GM23338 (cell line): ENCODE measurements around the gene CLN6. TPM values are rescaled to one million over a fixed set of nuclear protein-coding genes. Genes with fewer than 3 reads are reported as not detected.

Experiments used
- ATAC-seq: fragments of 200-7000 bp; cut with Tn5 transposase; 3 replicates; pipeline ENCODE4 v1.9.1; 2020
- DNase-seq: peaks from one replicate; pipeline ENCODE4 v3.0.0-alpha.2; 2015; ENCODE audit warnings: low spot score
- H2AFZ ChIP-seq: fragments of 200-600 bp; sonication (generic); 2 replicates; pipeline ENCODE4 v1.8.0; 2016; ENCODE audit warnings: antibody characterized with exemption, mild to moderate bottlenecking, moderate library complexity
- H3F3A ChIP-seq: fragments of 200-600 bp; sonication (generic); replicated peaks from 2 replicates; pipeline ENCODE4 v1.8.0; 2017; ENCODE audit warnings: antibody characterized with exemption, mixed run types, low read depth
- H3K27ac ChIP-seq: fragments of 200-600 bp; sonication (generic); 2 replicates; pipeline ENCODE4 v1.6.1; 2016; ENCODE audit warnings: low read depth
- H3K27me3 ChIP-seq: fragments of 200-600 bp; sonication (generic); 2 replicates; pipeline ENCODE4 v1.8.0; 2016; ENCODE audit warnings: mild to moderate bottlenecking, mixed run types, moderate library complexity; ENCODE audit not compliant: insufficient read depth
- H3K36me3 ChIP-seq: fragments of 200-600 bp; sonication (generic); 2 replicates; pipeline ENCODE4 v1.8.0; 2016; ENCODE audit warnings: mild to moderate bottlenecking; ENCODE audit not compliant: insufficient read depth
- H3K4me1 ChIP-seq: fragments of 200-600 bp; sonication (generic); 2 replicates; pipeline ENCODE4 v1.8.0; 2016; ENCODE audit warnings: mild to moderate bottlenecking, moderate library complexity; ENCODE audit not compliant: insufficient read depth
- H3K4me2 ChIP-seq: fragments of 200-600 bp; sonication (generic); 2 replicates; pipeline ENCODE4 v1.7.1; 2017; ENCODE audit warnings: mixed run types
- H3K4me3 ChIP-seq: fragments of 200-600 bp; sonication (generic); 2 replicates; pipeline ENCODE4 v1.6.1; 2016; ENCODE audit warnings: mixed run types
- H3K79me2 ChIP-seq: fragments of 200-600 bp; sonication (generic); replicated peaks from 2 replicates; pipeline ENCODE4 v1.8.0; 2017; ENCODE audit warnings: mild to moderate bottlenecking; ENCODE audit not compliant: insufficient read depth
- H3K9me2 ChIP-seq: fragments of 200-600 bp; sonication (generic); 2 replicates; pipeline ENCODE4 v1.8.0; 2017; ENCODE audit not compliant: insufficient read depth
- H4K20me1 ChIP-seq: fragments of 200-600 bp; sonication (generic); replicated peaks from 2 replicates; pipeline ENCODE4 v1.8.0; 2017; ENCODE audit warnings: mild to moderate bottlenecking; ENCODE audit not compliant: insufficient read depth
- H3K27ac Mint-ChIP-seq: 2 replicates; pipeline ENCODE4 v1.8.0; 2020; ENCODE audit warnings: inconsistent platforms, mild to moderate bottlenecking, moderate library complexity, mixed read lengths
- H3K27me3 Mint-ChIP-seq: 3 replicates; pipeline ENCODE4 v1.8.0; 2022; ENCODE audit warnings: low read depth, mild to moderate bottlenecking, moderate library complexity, mixed read lengths, inconsistent platforms; ENCODE audit not compliant: insufficient read depth, poor library complexity
- H3K36me3 Mint-ChIP-seq: 3 replicates; pipeline ENCODE4 v1.8.0; 2021; ENCODE audit warnings: low read depth, mild to moderate bottlenecking, inconsistent platforms, moderate library complexity, mixed read lengths
- H3K4me1 Mint-ChIP-seq: 3 replicates; pipeline ENCODE4 v1.8.0; 2020; ENCODE audit warnings: mild to moderate bottlenecking, inconsistent platforms, mixed read lengths
- H3K4me3 Mint-ChIP-seq: 3 replicates; pipeline ENCODE4 v1.8.0; 2021; ENCODE audit warnings: moderate library complexity, mild to moderate bottlenecking, inconsistent platforms, mixed read lengths
- H3K9me3 Mint-ChIP-seq: 3 replicates; pipeline ENCODE4 v1.8.0; 2020; ENCODE audit warnings: moderate library complexity, mild to moderate bottlenecking, inconsistent platforms, mixed read lengths
- CREB1 ChIP-seq: fragments of 250-450 bp; sonication (Bioruptor Pico); IDR thresholded peaks from 2 replicates; pipeline ENCODE4 v1.5.0; 2020; ENCODE audit warnings: low read depth, mild to moderate bottlenecking, moderate library complexity
- EZH2 ChIP-seq: fragments of 200-600 bp; sonication (generic); IDR thresholded peaks from one replicate; pipeline ENCODE4 v1.8.0; 2017; ENCODE audit warnings: antibody characterized with exemption, mild to moderate bottlenecking, low read depth; ENCODE audit not compliant: unreplicated experiment
- EZH2phosphoT487 ChIP-seq: fragments of 200-600 bp; sonication (generic); IDR thresholded peaks from one replicate; pipeline ENCODE4 v1.8.1; 2018; ENCODE audit warnings: antibody characterized with exemption; ENCODE audit not compliant: unreplicated experiment
- JUNB ChIP-seq: IDR thresholded peaks from one replicate; pipeline ENCODE4 v1.6.1; 2016; ENCODE audit warnings: antibody characterized with exemption; ENCODE audit not compliant: unreplicated experiment
- NANOG ChIP-seq: IDR thresholded peaks from 2 replicates; pipeline ENCODE4 v1.6.1; 2016; ENCODE audit warnings: antibody characterized with exemption, borderline replicate concordance
- POLR2AphosphoS5 ChIP-seq: IDR thresholded peaks from 2 replicates; pipeline ENCODE4 v1.6.1; 2016; ENCODE audit warnings: antibody characterized with exemption, low read depth
- STAT1 ChIP-seq: IDR thresholded peaks from one replicate; pipeline ENCODE4 v1.6.1; 2016; ENCODE audit warnings: antibody characterized with exemption; ENCODE audit not compliant: unreplicated experiment
- ZNF114 ChIP-seq: fragments of 250-450 bp; sonication (Bioruptor Pico); IDR thresholded peaks from 2 replicates; pipeline ENCODE4 v1.5.0; 2020; ENCODE audit warnings: mild to moderate bottlenecking, moderate library complexity
- ZNF331 ChIP-seq: fragments of 250-450 bp; sonication (Bioruptor Pico); IDR thresholded peaks from 2 replicates; pipeline ENCODE4 v1.5.0; 2020; ENCODE audit warnings: low read depth, mild to moderate bottlenecking, moderate library complexity
- polyA plus RNA-seq: library from polyadenylated mRNA; unstranded; fragments of >200 nt; fragmentation: Nextera tagmentation; extraction: Ambion mirVana; gene quantifications from 2 replicates; pipeline ENCODE4 v1.2.1, GENCODE V29; 2016
- total RNA-seq: library from RNA; depleted of rRNA; stranded (reverse); fragments of >200 nt; shearing (Covaris generic); gene quantifications from 2 replicates; pipeline ENCODE4 v1.2.3, GENCODE V29; 2014
- TF ChIP-seq, protein P1 (sequence below): IDR thresholded peaks from 2 replicates; pipeline ENCODE4 v1.6.1; 2016; ENCODE audit warnings: antibody characterized with exemption
- TF ChIP-seq, protein P2 (sequence below): IDR thresholded peaks from one replicate; pipeline ENCODE4 v1.6.1; 2018; ENCODE audit warnings: antibody characterized with exemption; ENCODE audit not compliant: unreplicated experiment
- TF ChIP-seq, protein P3 (sequence below): fragments of 250-450 bp; sonication (Bioruptor Pico); IDR thresholded peaks from 2 replicates; pipeline ENCODE4 v1.5.0; 2020; ENCODE audit warnings: mild to moderate bottlenecking, moderate library complexity
- TF ChIP-seq, protein P4 (sequence below), 2 experiments: fragments of 200-600 bp in 1 of 2; sonication (generic) in 1 of 2; conservative IDR thresholded peaks; 2 replicates each; pipeline versions ENCODE4 v1.5.1 to v1.6.1; 2016 to 2017; ENCODE audit warnings: antibody characterized with exemption in 2 of 2, low read depth in 2 of 2, mild to moderate bottlenecking in 2 of 2, moderate library complexity in 1 of 2

CLN6 gene
- total and polyA plus RNA-seq, 2 experiments from 2014 or later, result 20.7 to 69.5 TPM

DNA sequence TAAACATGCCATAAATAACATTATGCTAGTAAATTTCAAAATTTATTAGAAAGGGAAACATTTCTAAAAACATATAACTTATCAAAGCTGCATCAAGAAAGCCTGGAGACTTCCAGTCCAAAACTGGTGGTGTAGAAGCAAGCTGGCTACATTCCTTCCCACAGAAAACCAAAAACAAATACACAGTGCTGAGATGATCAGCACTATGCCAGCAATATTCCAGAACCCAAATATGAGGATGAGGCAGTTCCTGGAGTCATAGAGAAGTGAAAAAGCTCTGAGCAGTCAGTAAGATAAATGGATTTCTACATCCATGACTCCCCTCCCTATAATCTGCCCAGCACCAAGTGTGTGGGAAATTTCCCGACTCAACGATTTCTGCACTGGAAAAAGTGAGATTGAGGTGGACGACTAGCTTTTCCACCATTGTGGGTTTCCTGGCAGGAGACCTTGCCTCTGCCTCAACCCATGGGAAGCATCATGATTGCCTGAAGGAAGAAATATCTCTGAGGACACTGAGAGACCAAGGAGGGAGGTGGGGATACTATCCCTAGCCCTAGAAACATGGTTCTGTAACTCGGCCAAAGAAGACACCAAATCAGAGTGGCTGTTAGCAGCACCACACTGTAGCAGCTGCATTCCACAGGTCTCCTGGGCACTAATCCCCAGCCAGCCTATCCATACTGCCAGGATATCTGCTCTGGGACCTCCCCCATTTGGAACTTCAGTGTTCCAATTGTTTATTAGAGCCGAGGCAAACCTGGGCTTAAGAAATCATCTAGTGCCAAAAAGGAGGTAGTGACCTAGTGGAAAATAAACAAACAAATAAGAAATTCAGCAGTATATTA, 11.8 kb upstream of the CLN6 start:
- no peak overlapping the region; the same call in 2 of the 3 replicates for H3K4me3 Mint-ChIP-seq
- no peak overlapping the region for H2AFZ ChIP-seq
- TF ChIP-seq JUNB (no peak), EZH2phosphoT487 (no peak), ZNF331 (CRISPR knock-in tag) (no peak), NANOG (no peak), POLR2AphosphoS5 (no peak), STAT1 (no peak), ZNF114 (CRISPR knock-in tag) (no peak), EZH2 (no peak), CREB1 (no peak)
- TF ChIP-seq, protein P1, sequence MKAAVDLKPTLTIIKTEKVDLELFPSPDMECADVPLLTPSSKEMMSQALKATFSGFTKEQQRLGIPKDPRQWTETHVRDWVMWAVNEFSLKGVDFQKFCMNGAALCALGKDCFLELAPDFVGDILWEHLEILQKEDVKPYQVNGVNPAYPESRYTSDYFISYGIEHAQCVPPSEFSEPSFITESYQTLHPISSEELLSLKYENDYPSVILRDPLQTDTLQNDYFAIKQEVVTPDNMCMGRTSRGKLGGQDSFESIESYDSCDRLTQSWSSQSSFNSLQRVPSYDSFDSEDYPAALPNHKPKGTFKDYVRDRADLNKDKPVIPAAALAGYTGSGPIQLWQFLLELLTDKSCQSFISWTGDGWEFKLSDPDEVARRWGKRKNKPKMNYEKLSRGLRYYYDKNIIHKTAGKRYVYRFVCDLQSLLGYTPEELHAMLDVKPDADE, result no peak
- TF ChIP-seq, protein P2, sequence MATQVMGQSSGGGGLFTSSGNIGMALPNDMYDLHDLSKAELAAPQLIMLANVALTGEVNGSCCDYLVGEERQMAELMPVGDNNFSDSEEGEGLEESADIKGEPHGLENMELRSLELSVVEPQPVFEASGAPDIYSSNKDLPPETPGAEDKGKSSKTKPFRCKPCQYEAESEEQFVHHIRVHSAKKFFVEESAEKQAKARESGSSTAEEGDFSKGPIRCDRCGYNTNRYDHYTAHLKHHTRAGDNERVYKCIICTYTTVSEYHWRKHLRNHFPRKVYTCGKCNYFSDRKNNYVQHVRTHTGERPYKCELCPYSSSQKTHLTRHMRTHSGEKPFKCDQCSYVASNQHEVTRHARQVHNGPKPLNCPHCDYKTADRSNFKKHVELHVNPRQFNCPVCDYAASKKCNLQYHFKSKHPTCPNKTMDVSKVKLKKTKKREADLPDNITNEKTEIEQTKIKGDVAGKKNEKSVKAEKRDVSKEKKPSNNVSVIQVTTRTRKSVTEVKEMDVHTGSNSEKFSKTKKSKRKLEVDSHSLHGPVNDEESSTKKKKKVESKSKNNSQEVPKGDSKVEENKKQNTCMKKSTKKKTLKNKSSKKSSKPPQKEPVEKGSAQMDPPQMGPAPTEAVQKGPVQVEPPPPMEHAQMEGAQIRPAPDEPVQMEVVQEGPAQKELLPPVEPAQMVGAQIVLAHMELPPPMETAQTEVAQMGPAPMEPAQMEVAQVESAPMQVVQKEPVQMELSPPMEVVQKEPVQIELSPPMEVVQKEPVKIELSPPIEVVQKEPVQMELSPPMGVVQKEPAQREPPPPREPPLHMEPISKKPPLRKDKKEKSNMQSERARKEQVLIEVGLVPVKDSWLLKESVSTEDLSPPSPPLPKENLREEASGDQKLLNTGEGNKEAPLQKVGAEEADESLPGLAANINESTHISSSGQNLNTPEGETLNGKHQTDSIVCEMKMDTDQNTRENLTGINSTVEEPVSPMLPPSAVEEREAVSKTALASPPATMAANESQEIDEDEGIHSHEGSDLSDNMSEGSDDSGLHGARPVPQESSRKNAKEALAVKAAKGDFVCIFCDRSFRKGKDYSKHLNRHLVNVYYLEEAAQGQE, result no peak
- TF ChIP-seq, protein P3, sequence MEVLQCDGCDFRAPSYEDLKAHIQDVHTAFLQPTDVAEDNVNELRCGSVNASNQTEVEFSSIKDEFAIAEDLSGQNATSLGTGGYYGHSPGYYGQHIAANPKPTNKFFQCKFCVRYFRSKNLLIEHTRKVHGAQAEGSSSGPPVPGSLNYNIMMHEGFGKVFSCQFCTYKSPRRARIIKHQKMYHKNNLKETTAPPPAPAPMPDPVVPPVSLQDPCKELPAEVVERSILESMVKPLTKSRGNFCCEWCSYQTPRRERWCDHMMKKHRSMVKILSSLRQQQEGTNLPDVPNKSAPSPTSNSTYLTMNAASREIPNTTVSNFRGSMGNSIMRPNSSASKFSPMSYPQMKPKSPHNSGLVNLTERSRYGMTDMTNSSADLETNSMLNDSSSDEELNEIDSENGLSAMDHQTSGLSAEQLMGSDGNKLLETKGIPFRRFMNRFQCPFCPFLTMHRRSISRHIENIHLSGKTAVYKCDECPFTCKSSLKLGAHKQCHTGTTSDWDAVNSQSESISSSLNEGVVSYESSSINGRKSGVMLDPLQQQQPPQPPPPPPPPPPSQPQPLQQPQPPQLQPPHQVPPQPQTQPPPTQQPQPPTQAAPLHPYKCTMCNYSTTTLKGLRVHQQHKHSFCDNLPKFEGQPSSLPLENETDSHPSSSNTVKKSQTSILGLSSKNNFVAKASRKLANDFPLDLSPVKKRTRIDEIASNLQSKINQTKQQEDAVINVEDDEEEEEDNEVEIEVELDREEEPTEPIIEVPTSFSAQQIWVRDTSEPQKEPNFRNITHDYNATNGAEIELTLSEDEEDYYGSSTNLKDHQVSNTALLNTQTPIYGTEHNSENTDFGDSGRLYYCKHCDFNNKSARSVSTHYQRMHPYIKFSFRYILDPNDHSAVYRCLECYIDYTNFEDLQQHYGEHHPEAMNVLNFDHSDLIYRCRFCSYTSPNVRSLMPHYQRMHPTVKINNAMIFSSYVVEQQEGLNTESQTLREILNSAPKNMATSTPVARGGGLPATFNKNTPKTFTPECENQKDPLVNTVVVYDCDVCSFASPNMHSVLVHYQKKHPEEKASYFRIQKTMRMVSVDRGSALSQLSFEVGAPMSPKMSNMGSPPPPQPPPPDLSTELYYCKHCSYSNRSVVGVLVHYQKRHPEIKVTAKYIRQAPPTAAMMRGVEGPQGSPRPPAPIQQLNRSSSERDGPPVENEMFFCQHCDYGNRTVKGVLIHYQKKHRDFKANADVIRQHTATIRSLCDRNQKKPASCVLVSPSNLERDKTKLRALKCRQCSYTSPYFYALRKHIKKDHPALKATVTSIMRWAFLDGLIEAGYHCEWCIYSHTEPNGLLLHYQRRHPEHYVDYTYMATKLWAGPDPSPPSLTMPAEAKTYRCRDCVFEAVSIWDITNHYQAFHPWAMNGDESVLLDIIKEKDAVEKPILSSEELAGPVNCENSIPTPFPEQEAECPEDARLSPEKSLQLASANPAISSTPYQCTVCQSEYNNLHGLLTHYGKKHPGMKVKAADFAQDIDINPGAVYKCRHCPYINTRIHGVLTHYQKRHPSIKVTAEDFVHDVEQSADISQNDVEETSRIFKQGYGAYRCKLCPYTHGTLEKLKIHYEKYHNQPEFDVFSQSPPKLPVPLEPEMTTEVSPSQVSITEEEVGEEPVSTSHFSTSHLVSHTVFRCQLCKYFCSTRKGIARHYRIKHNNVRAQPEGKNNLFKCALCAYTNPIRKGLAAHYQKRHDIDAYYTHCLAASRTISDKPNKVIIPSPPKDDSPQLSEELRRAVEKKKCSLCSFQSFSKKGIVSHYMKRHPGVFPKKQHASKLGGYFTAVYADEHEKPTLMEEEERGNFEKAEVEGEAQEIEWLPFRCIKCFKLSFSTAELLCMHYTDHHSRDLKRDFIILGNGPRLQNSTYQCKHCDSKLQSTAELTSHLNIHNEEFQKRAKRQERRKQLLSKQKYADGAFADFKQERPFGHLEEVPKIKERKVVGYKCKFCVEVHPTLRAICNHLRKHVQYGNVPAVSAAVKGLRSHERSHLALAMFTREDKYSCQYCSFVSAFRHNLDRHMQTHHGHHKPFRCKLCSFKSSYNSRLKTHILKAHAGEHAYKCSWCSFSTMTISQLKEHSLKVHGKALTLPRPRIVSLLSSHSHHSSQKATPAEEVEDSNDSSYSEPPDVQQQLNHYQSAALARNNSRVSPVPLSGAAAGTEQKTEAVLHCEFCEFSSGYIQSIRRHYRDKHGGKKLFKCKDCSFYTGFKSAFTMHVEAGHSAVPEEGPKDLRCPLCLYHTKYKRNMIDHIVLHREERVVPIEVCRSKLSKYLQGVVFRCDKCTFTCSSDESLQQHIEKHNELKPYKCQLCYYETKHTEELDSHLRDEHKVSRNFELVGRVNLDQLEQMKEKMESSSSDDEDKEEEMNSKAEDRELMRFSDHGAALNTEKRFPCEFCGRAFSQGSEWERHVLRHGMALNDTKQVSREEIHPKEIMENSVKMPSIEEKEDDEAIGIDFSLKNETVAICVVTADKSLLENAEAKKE, result no peak
- TF ChIP-seq, protein P4, sequence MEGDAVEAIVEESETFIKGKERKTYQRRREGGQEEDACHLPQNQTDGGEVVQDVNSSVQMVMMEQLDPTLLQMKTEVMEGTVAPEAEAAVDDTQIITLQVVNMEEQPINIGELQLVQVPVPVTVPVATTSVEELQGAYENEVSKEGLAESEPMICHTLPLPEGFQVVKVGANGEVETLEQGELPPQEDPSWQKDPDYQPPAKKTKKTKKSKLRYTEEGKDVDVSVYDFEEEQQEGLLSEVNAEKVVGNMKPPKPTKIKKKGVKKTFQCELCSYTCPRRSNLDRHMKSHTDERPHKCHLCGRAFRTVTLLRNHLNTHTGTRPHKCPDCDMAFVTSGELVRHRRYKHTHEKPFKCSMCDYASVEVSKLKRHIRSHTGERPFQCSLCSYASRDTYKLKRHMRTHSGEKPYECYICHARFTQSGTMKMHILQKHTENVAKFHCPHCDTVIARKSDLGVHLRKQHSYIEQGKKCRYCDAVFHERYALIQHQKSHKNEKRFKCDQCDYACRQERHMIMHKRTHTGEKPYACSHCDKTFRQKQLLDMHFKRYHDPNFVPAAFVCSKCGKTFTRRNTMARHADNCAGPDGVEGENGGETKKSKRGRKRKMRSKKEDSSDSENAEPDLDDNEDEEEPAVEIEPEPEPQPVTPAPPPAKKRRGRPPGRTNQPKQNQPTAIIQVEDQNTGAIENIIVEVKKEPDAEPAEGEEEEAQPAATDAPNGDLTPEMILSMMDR (conservative IDR thresholded peaks at IDR 0.05; ENCODE audit: low read depth in 2 of 2), result no peak

More for the DNA sequence above, 11.8 kb upstream of the CLN6 start:
- ATAC-seq (peak; percentile 81), DNase-seq (peak; percentile 45)
- H3K4me3 ChIP-seq, result no peak overlapping the region
- H3K79me2 ChIP-seq, result no peaks in the 10 kb centered on the region
- H3K27ac ChIP-seq, result no peak overlapping the region
- Mint-ChIP-seq H3K27ac (no peak overlapping the region), H3K36me3 (peaks cover 9% of the 10 kb centered on the region; the same call in 2 of the 3 replicates), H3K27me3 (no peaks in the 10 kb centered on the region), H3K9me3 (peaks cover 21% of the 10 kb centered on the region; the same call in 2 of the 3 replicates), H3K4me1 (peaks cover 6% of the 10 kb centered on the region; the same call in 2 of the 3 replicates)
- no peaks in the 10 kb centered on the region for H3K4me1 ChIP-seq
- H3K36me3 ChIP-seq, result 0 out of 2 replicates have a peak, but pooled peaks cover 4% of the 10 kb centered on the region
- no peaks in the 10 kb centered on the region for H3K27me3 ChIP-seq
- H3K9me2 ChIP-seq, result no peaks in the 10 kb centered on the region
- H3K4me2 ChIP-seq, result no peak overlapping the region
- no peaks in the 10 kb centered on the region for H3F3A ChIP-seq
- H4K20me1 ChIP-seq, result no peaks in the 10 kb centered on the region
